HG02642 (cell line): ENCODE results near the gene CLCF1.

Experiments
- ATAC-seq: cut with Tn5 transposase; IDR thresholded peaks from one replicate; pipeline ENCODE4 v1.9.1; 2021; ENCODE audit warnings: mild to moderate bottlenecking; ENCODE audit not compliant: unreplicated experiment, poor library complexity

The CLCF1 gene

GRCh38 chr11:67372993-67373647, at the start of gene CLCF1:
Gene CLCF1 (minus strand): TSS chr11:67373598. CDS start chr11:67373539, 59 bp downstream.
- peak; percentile 29 for ATAC-seq

DNA sequence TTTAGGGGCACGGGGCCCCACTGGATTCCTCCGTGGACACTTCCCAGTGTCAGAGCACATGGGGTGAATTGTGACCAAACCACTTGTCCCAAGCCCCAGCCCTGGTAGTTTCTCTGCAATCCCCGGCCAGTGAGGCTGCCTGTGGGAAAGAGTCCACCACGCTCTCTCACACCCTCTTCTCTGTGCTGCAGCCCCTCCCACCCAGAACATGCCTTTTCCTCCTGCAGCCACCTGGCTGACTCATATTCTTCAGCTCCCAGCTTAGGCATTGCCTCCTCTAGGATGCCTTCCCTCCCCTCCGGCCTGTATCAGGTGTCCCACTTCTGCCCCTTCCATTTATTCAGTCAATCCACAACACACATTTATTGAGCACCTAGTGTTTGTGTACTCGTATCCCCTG, 49.5 kb upstream of the CLCF1 start:
- no peak for ATAC-seq

- no peak for ATAC-seq
Measured at GRCh38 chr11:67421430-67422031, 48.1 kb upstream of the CLCF1 start.

DNA sequence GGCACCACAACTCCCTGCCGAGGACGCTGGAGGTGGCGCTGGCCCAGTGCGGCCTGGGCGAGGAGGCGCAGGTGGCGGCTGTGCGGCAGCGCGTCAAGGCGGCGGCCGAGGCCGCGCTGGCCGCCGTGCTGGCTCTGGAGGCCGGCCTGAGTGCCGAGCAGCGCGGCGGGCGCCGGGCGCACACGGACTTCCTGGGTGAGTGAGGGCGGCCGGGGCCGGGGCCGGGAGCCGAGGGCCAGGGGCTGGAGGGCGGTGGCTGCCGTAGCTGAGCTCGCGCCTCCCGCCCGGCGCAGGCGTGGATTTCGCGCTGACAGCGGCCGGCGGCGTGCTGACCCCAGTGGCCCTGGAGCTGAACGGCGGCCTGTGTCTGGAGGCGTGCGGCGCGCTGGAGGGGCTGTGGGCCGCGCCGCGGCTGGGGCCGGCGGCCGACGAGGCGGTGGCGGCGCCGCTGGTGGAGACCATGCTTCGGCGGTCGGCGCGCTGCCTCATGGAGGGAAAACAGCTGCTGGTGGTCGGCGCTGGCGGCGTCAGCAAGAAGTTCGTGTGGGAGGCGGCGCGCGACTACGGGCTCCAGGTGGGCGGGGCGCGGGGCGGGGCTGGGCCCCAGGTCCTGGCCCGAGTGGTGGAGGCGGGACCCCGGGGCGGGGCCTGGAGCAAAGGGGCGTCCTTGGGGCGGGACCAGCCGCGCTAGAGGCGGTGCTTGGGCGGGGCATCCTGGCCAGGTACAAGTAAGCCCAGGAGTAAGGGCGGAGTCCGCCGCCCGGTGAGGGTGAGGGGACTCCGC, 47.4 kb upstream of the CLCF1 start:
- ATAC-seq = peak; percentile 86

GRCh38 chr11:67420147-67420645, 46.8 kb upstream of the CLCF1 start:
- ATAC-seq = no peak

GRCh38 chr11:67419325-67420049, 46.1 kb upstream of the CLCF1 start:
- ATAC-seq = no peak

DNA sequence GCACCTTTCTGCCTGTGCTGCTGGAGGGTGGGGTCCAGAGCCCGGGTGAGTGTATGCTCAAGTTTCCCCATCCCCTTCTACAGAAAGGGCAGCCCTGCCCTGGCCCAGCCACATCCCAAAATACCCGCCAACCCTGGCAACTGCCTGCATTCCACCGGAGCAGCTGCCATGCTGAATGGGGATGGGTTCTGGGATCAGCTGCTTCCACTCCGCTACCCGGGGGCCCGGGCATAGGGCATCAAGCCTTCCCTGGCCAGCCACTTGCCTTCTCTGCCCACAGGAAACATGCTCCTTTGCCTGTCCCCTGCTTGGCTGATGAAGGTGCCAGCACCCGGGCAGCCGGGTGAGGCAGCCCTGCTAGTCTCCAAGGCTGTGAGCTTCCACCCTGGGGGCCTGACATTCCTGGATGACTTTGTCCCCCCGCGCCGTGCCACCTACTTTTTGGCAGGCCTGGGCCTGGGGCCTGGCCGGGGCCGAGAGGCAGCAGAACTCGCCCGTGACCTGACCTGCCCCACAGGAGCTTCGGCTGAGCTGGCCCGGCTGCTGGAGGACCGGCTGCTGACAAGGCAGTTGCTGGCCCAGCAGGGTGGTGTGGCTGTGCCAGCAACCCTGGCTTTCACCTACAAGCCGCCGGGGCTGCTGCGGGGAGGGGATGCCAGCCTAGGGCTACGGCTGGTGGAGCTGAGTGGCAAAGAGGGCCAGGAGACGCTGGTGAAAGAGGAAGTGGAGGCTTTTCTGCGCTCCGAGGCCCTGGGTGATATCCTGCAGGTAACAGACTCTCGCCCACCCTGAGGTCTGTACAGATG, 45.3 kb upstream of the CLCF1 start:
- ATAC-seq = no peak

- ATAC-seq = no peak
Measured at GRCh38 chr11:67417425-67417824, 44.0 kb upstream of the CLCF1 start.

- no peak for ATAC-seq
Measured at GRCh38 chr11:67416416-67417335, 43.3 kb upstream of the CLCF1 start.

DNA sequence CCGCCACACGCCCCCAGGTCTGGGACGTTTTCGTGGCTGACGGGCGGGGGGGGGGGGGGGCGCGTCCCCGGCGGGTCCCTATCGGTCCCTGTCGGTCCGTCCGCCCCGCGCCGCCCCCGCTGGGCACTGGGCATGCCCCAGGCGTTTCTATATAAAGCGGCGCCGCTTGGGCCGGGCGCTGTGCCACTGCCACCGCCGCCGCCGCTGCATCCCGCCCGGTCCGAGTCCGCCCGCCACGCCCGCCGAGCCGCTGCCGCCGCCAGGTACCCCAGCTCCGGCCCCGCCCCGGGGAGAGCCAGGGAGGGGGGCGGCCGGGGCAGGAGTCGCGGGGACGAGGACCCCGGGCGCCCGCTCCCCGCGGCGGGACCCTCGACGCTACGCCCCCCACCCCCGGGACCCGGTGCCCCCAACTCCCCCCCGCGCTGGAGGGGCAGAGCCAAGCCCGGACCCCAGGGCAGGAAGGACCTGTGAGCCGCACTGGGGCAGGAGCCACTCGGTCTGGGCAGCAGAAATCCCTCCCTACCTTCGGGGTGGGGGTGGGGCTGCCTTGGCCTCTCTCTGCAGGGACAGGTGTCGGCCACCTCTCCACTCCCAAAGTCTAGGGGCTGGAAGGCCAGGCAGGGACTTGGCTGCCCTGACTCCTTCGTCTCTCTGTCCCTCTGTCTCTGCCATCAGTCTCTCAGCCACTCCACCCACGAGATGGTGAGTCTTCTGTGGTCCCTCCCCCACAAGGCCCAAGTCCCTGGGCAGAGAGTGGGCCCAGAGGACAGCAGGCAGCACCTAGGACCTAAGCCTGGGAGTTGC, 42.3 kb upstream of the CLCF1 start, which contains the start of gene CARNS1:
Gene CARNS1, plus strand, starts transcription at position 178 of the 804 bp plus-strand sequence. Its CDS starts 522 bp downstream, at position 700.
- ATAC-seq = no peak

- no peak for ATAC-seq
Measured at GRCh38 chr11:67413266-67413849, 40.0 kb upstream of the CLCF1 start.

DNA sequence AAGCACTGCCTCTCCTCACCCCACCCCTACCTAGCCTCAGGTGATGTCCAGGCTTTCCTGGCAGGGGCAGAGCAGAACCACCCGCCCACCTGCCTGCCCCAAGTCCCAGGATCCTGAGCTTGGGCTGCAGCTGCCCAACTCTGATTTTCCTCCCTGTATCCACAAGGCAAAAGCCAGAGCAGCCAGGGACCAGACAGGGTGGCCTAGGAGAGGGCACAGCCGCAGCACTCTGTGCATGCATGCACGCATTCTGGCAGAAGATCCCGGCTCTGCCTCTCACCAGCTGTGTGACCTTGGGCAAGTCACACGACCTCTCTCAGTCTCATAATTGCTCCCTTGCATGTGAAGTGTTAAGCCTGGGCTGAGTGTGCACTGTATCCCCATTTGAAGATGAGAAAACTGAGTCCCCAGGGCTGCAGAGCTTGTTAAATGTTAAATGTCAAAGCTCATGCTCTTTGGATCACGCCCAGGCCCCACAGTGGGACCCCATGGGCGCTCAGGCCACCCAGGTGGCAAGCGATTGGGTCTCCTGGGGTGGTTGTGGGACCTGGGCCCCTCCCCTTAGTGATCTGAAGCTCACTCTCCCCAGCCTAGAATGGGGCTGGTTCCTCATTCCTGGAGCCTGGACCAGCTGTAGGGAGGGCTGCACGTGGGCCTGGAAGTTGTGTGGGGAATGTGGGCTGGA, 39.2 kb upstream of the CLCF1 start:
- ATAC-seq = no peak

- no peak for ATAC-seq
Measured at GRCh38 chr11:67411785-67412152, 38.4 kb upstream of the CLCF1 start.

DNA sequence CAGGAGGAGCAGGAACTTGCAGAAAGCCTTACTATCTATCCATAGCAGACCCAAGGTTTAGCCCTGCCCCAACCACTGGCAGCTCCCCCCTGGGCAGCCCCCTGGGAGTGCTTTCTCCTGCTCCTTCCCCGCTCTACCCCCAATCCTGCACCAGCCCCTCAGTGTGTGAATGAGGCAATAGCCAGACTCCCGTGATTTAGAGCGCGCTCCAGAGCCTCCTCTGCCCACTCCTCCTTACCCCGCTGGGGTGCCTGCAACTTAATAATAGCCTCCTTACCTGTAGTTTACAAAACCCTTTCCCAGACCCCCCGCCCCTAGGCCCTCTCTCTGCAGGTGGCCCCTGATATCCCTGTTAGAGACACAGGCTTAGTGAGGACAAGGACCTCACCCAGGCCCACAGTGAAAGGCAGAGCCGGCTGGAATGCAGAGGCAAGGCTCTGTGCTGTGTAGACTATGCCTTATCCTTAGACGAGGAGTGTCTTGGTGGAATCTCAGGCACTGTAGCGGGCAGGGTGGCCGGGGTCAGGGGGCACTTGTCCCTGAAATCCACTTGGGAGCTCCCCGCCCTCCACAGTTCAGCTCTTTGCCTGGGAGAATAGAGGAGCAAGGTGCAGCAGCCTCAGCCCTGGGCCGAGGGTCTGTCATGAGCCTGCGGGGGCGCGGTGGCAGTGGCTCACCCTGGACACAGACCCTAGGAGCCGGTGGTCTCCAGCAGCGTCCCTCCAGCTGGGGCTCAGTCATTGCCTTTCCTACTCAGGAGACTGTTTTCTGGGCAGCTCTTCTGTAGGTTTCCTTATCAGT, 37.8 kb upstream of the CLCF1 start:
- no peak for ATAC-seq

DNA sequence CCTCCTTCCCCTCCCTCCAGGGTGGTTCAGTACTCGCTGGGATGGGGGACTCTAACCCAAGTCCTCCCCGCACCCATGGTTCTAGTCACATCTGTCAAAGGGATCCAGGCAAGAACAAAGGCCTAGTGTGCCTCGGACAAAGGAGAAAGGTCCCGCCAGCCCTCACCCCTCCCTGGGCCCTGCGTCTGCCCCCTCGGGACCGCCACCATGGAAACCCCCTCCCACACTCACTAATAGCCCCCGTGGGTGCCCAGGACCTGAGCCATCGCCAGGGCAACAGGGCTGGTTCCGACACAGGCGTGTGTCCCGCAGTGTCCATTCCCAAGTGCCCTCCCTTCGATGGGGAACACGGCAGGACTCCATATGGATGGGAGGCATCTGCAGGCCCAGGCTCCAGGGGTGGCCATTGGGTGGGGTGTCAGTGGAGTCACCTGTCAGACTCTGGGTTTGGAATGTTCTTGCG, 37.0 kb upstream of the CLCF1 start:
- no peak for ATAC-seq

- ATAC-seq = peak; percentile 6
Measured at GRCh38 chr11:67409781-67410368, 36.5 kb upstream of the CLCF1 start.
